GM23338 (cell line): ENCODE measurements around the gene FGG. TPM values are rescaled to one million over a fixed set of nuclear protein-coding genes. Genes with fewer than 3 reads are reported as not detected.
A peak's percentile ranks its signal among the peaks of the same experiment; 100 is the strongest.
"Not testable (repeated sequence)": the region's sequence is repeated elsewhere in the genome, so short reads cannot be mapped to it uniquely, and the experiment has no call there.

Experiments used
- ATAC-seq: fragments of 200-7000 bp; cut with Tn5 transposase; 3 replicates; pipeline ENCODE4 v1.9.1; 2020
- DNase-seq: peaks from one replicate; pipeline ENCODE4 v3.0.0-alpha.2; 2015; ENCODE audit warnings: low spot score
- H2AFZ ChIP-seq: fragments of 200-600 bp; sonication (generic); 2 replicates; pipeline ENCODE4 v1.8.0; 2016; ENCODE audit warnings: antibody characterized with exemption, mild to moderate bottlenecking, moderate library complexity
- H3F3A ChIP-seq: fragments of 200-600 bp; sonication (generic); replicated peaks from 2 replicates; pipeline ENCODE4 v1.8.0; 2017; ENCODE audit warnings: antibody characterized with exemption, mixed run types, low read depth
- H3K27ac ChIP-seq: fragments of 200-600 bp; sonication (generic); 2 replicates; pipeline ENCODE4 v1.6.1; 2016; ENCODE audit warnings: low read depth
- H3K27me3 ChIP-seq: fragments of 200-600 bp; sonication (generic); 2 replicates; pipeline ENCODE4 v1.8.0; 2016; ENCODE audit warnings: mild to moderate bottlenecking, mixed run types, moderate library complexity; ENCODE audit not compliant: insufficient read depth
- H3K36me3 ChIP-seq: fragments of 200-600 bp; sonication (generic); 2 replicates; pipeline ENCODE4 v1.8.0; 2016; ENCODE audit warnings: mild to moderate bottlenecking; ENCODE audit not compliant: insufficient read depth
- H3K4me1 ChIP-seq: fragments of 200-600 bp; sonication (generic); 2 replicates; pipeline ENCODE4 v1.8.0; 2016; ENCODE audit warnings: mild to moderate bottlenecking, moderate library complexity; ENCODE audit not compliant: insufficient read depth
- H3K4me2 ChIP-seq: fragments of 200-600 bp; sonication (generic); 2 replicates; pipeline ENCODE4 v1.7.1; 2017; ENCODE audit warnings: mixed run types
- H3K4me3 ChIP-seq: fragments of 200-600 bp; sonication (generic); 2 replicates; pipeline ENCODE4 v1.6.1; 2016; ENCODE audit warnings: mixed run types
- H3K79me2 ChIP-seq: fragments of 200-600 bp; sonication (generic); replicated peaks from 2 replicates; pipeline ENCODE4 v1.8.0; 2017; ENCODE audit warnings: mild to moderate bottlenecking; ENCODE audit not compliant: insufficient read depth
- H3K9me2 ChIP-seq: fragments of 200-600 bp; sonication (generic); 2 replicates; pipeline ENCODE4 v1.8.0; 2017; ENCODE audit not compliant: insufficient read depth
- H4K20me1 ChIP-seq: fragments of 200-600 bp; sonication (generic); replicated peaks from 2 replicates; pipeline ENCODE4 v1.8.0; 2017; ENCODE audit warnings: mild to moderate bottlenecking; ENCODE audit not compliant: insufficient read depth
- H3K27ac Mint-ChIP-seq: 2 replicates; pipeline ENCODE4 v1.8.0; 2020; ENCODE audit warnings: inconsistent platforms, mild to moderate bottlenecking, moderate library complexity, mixed read lengths
- H3K27me3 Mint-ChIP-seq: 3 replicates; pipeline ENCODE4 v1.8.0; 2022; ENCODE audit warnings: low read depth, mild to moderate bottlenecking, moderate library complexity, mixed read lengths, inconsistent platforms; ENCODE audit not compliant: insufficient read depth, poor library complexity
- H3K36me3 Mint-ChIP-seq: 3 replicates; pipeline ENCODE4 v1.8.0; 2021; ENCODE audit warnings: low read depth, mild to moderate bottlenecking, inconsistent platforms, moderate library complexity, mixed read lengths
- H3K4me1 Mint-ChIP-seq: 3 replicates; pipeline ENCODE4 v1.8.0; 2020; ENCODE audit warnings: mild to moderate bottlenecking, inconsistent platforms, mixed read lengths
- H3K4me3 Mint-ChIP-seq: 3 replicates; pipeline ENCODE4 v1.8.0; 2021; ENCODE audit warnings: moderate library complexity, mild to moderate bottlenecking, inconsistent platforms, mixed read lengths
- H3K9me3 Mint-ChIP-seq: 3 replicates; pipeline ENCODE4 v1.8.0; 2020; ENCODE audit warnings: moderate library complexity, mild to moderate bottlenecking, inconsistent platforms, mixed read lengths
- CTCF ChIP-seq, 2 experiments: fragments of 200-600 bp in 1 of 2; sonication (generic) in 1 of 2; conservative IDR thresholded peaks; 2 replicates each; pipeline versions ENCODE4 v1.5.1 to v1.6.1; 2016 to 2017; ENCODE audit warnings: antibody characterized with exemption in 2 of 2, low read depth in 2 of 2, mild to moderate bottlenecking in 2 of 2, moderate library complexity in 1 of 2
- JUNB ChIP-seq: IDR thresholded peaks from one replicate; pipeline ENCODE4 v1.6.1; 2016; ENCODE audit warnings: antibody characterized with exemption; ENCODE audit not compliant: unreplicated experiment
- POLR2AphosphoS5 ChIP-seq: IDR thresholded peaks from 2 replicates; pipeline ENCODE4 v1.6.1; 2016; ENCODE audit warnings: antibody characterized with exemption, low read depth
- polyA plus RNA-seq: library from polyadenylated mRNA; unstranded; fragments of >200 nt; fragmentation: Nextera tagmentation; extraction: Ambion mirVana; gene quantifications from 2 replicates; pipeline ENCODE4 v1.2.1, GENCODE V29; 2016
- total RNA-seq: library from RNA; depleted of rRNA; stranded (reverse); fragments of >200 nt; shearing (Covaris generic); gene quantifications from 2 replicates; pipeline ENCODE4 v1.2.3, GENCODE V29; 2014

Gene FGG
- total and polyA plus RNA-seq, 2 experiments from 2014 or later = not detected

GRCh38 chr4:154595807-154596206 is 16.6 kb downstream of the FGG start (continued):
- TF ChIP-seq CTCF (conservative IDR thresholded peaks at IDR 0.05; ENCODE audit: low read depth in 2 of 2) = no peak

GRCh38 chr4:154594343-154594742 is 18.1 kb downstream of the FGG start:
- not testable (repeated sequence) for H3K9me2 ChIP-seq, H4K20me1 ChIP-seq, DNase-seq, H3K9me3 Mint-ChIP-seq, ATAC-seq, H3K4me1 Mint-ChIP-seq, H2AFZ ChIP-seq, H3F3A ChIP-seq, H3K27ac Mint-ChIP-seq, H3K4me3 ChIP-seq, H3K27ac ChIP-seq, H3K27me3 Mint-ChIP-seq, H3K4me3 Mint-ChIP-seq, H3K79me2 ChIP-seq, H3K4me1 ChIP-seq, H3K36me3 Mint-ChIP-seq, H3K36me3 ChIP-seq, H3K4me2 ChIP-seq, H3K27me3 ChIP-seq
- TF ChIP-seq CTCF (conservative IDR thresholded peaks at IDR 0.05; ENCODE audit: low read depth in 2 of 2) = peak; percentile 31; a peak in 3 of 4 replicates

- H3K27me3 Mint-ChIP-seq = no peaks in the 10 kb centered on the region
- Histone ChIP-seq H3K79me2 (no peaks in the 10 kb centered on the region), H3K27me3 (no peaks in the 10 kb centered on the region), H3K9me2 (no peaks in the 10 kb centered on the region), H3K4me3 (no peak overlapping the region), H3K4me2 (no peak overlapping the region), H3K27ac (no peak overlapping the region), H3K4me1 (no peaks in the 10 kb centered on the region), H3K36me3 (no peaks in the 10 kb centered on the region), H3F3A (no peaks in the 10 kb centered on the region), H2AFZ (no peak overlapping the region), H4K20me1 (no peaks in the 10 kb centered on the region)
- no peaks in the 10 kb centered on the region for H3K36me3 Mint-ChIP-seq
- H3K4me3 Mint-ChIP-seq = no peak overlapping the region
- ATAC-seq (no peak), DNase-seq (no peak)
- H3K9me3 Mint-ChIP-seq = no peaks in the 10 kb centered on the region
- no peak for TF ChIP-seq JUNB
- H3K4me1 Mint-ChIP-seq = peaks cover 8% of the 10 kb centered on the region
- H3K27ac Mint-ChIP-seq = no peak overlapping the region
These were observed 18.6 kb downstream of the FGG start for GRCh38 chr4:154593868-154594267.

- no peak for TF ChIP-seq CTCF (conservative IDR thresholded peaks at IDR 0.05; ENCODE audit: low read depth in 2 of 2)
- no peak for TF ChIP-seq POLR2AphosphoS5
- no peaks in the 10 kb centered on the region for H3K4me1 ChIP-seq
- H3K27ac Mint-ChIP-seq = no peak overlapping the region
- no peak overlapping the region for H3K4me3 ChIP-seq
- H3F3A ChIP-seq = no peaks in the 10 kb centered on the region
- ATAC-seq (no peak), DNase-seq (no peak)
- H2AFZ ChIP-seq = no peak overlapping the region
- no peaks in the 10 kb centered on the region for H3K9me3 Mint-ChIP-seq
- peaks cover 8% of the 10 kb centered on the region for H3K4me1 Mint-ChIP-seq
- no peaks in the 10 kb centered on the region for H3K27me3 Mint-ChIP-seq
- no peaks in the 10 kb centered on the region for H4K20me1 ChIP-seq
- no peaks in the 10 kb centered on the region for H3K36me3 Mint-ChIP-seq
- H3K79me2 ChIP-seq = no peaks in the 10 kb centered on the region
- H3K27ac ChIP-seq = no peak overlapping the region
- H3K27me3 ChIP-seq = no peaks in the 10 kb centered on the region
- no peaks in the 10 kb centered on the region for H3K36me3 ChIP-seq
- no peak overlapping the region for H3K4me2 ChIP-seq
- no peak overlapping the region for H3K4me3 Mint-ChIP-seq
- no peaks in the 10 kb centered on the region for H3K9me2 ChIP-seq
These were observed 20.6 kb downstream of the FGG start for GRCh38 chr4:154591890-154592289.
